HG03103 (cell line): ENCODE data around the gene OR5I1.
"Not testable (repeated sequence)": the region's sequence is repeated elsewhere in the genome, so short reads cannot be mapped to it uniquely, and the experiment has no call there.

Experiments
- ATAC-seq: cut with Tn5 transposase; IDR thresholded peaks from one replicate; pipeline ENCODE4 v1.9.1; 2021; ENCODE audit warnings: low read depth; ENCODE audit not compliant: unreplicated experiment

OR5I1 gene

DNA sequence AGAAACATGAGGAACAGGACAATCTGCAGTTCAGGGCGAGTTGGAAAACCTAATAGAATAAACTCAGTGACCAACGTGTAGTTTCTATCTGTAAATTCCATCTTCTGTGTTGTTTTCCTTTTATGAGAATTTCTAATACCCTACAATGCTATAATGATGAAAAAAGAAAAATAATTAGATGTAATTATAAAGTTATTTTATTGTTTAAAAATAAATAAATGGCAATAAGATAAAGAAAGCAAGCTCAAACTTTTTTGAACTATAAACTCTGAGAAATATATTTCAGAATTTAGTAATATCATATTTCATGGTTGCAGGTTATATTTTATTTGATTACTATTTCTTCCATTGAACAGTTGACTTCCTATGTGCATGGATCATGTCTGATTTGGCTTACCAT lies at the start of gene OR5I1:
Gene OR5I1, minus strand, starts transcription at position 101 of the 400 bp plus-strand sequence. Its CDS starts 0 bp downstream, at position 101.
- ATAC-seq = no peak

DNA sequence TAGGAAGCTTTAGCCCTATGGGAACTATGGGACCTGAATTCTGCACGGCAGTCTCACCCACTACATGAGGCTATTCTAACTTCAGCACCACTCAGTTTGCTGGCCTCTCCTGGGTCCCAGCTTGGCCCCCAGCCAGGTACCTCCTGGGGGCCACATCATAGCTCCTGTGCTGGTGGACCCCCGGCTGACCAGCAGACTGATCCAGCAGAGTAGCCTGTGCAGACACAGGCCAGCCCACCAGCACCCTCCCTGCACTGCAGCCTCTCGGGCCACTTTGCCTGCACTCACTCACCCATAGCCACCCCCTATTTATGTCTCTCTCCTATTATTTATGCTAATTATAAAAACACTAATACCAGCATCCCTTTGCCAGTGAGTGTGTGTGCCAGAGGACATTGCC lies 34.7 kb upstream of the OR5I1 start:
- no peak for ATAC-seq

DNA sequence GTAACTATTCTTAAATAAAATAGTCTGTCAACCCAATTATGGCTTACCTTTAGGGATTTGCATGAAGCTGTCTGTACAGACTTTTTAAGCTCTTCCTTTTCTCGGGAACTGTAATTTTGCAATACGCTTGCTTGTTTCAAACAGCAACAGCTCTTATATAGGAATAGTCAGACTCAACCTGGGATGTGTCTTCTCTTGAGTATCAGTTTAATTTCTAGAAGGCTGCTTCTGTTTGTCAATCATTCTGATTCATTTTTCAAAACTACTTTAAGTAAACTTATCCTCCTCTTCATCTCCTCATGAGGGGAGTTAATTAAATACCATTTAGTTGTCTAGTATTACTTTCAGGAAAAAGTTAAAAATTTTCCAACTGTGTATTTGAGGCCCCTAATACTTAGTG lies 33.6 kb upstream of the OR5I1 start, which contains the start of gene OR10AG1:
Gene OR10AG1, minus strand, starts transcription at position 101 of the 400 bp plus-strand sequence. Its CDS starts 38 bp downstream, at position 63.
- no peak for ATAC-seq

DNA sequence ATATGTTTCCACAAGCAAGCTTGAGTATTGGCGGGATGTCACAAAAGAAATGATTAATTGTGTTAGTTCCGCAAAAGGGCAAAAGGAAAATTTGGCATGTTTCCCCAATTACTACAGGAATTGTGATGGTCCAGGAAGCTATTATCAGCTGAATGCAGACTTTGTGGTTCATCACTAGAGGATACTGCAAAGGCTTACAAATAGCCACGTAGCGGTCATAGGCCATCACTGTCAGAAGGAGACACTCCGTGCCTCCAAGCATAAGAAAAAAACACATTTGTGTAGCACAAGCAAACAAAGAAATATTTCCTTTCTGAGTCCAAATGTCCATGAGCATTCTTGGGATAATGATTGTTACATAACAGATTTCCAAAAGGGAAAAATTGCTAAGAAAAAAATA lies 31.7 kb upstream of the OR5I1 start:
- no peak for ATAC-seq

DNA sequence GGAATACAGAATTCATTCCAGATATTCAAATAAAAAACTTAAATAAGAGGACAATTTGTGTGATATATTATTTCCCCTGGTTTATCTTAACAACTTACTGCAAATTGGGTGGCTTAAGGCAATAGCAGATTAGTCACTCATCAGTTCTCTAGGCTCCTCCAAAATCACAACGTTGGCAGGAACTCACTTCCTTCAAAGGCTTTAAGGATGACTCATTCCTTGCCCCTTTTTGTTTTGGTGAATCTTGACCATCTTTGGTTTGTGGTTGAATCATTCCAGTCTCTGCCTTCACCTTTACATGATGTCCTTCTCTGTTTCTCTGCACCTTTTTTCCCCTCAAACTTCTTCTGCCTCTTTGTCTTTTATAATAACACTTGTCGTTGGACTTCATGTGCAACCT lies 30.2 kb upstream of the OR5I1 start:
- no peak for ATAC-seq

DNA sequence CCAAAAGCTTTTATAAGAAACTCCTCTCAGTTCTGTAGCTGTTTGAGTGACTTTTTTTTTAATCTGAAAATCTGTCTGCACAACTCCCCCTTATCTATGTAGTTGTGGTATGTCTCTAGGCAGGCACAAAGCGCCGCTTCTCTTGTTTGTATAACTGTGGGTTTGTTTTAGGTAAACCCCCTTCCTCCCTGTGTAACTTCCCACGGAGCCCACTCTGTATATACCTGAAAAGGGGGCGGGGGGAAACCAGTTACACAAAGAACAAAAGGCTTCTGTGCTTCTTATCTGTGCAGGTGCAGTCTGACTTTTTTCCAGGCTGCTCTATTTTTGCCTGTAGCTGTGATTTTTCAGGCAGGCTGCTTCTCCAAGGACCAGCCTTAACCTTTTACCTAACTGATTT lies 20.3 kb upstream of the OR5I1 start:
- no peak for ATAC-seq

DNA sequence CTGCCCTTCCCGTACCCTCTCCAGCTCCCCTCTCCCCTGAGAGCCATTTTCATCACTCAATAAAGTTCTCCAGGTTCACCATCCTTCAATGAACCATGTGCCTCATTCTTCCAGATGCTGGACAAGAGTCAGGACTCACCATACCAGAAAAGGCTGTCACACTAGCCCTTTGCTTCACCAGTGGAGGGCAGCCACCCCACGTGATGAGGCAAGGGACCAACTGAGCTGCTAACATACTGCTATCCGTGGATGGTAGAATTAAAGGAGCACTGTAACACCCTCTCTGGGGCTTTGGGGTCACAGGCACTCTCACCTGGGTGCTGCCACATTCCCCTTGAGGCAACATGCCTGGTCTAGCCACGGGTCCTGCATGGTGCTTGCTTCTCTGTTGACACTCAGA lies 13.1 kb upstream of the OR5I1 start:
- ATAC-seq = no peak

DNA sequence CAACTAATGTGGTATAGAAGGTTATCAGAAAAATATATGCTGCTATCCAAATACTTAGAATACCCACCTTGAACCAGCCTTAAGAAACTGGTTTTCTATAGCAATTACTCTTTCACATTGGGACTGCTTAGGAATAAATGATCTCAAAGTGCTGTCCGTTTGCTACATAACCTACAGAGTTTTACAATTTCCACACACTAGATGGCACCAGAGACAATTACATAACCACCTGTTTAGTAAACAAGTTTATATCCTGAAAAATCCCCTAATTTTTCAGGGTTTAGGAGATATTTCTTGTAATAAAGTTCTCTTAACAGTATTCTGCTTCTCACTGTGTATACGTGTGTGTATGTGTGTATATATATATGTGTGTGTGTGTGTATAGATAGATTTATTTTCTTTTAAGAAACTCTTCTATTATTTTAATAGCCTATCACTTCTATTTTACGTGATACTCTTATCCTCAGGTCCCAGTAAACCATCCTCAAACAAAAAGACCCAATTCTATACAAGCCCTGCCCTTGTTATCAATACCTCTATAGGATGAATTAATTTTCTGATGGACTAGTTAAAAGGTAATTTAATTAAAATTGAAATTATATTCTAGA lies 6.7 kb upstream of the OR5I1 start:
- ATAC-seq = no peak

DNA sequence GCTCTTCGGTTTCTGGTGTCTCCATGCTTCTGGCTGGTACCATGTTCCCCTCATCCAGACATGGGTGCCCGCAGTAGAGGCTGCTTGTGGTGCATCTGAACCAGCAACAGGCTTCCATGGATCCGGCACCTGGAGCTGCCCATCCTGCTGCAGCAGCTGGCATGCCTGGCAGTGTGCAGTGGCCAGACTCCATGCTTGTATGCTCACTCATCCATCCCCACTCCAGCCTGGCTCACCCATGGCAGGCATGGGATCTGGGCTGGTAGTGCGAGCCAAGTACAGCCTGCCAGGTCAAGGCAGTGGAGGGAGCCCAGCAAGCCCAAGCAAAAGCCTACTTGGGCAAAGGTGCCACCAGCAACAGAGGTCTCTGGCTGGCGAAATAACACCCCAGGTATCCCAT lies 15.7 kb downstream of the OR5I1 start:
- no peak for ATAC-seq

DNA sequence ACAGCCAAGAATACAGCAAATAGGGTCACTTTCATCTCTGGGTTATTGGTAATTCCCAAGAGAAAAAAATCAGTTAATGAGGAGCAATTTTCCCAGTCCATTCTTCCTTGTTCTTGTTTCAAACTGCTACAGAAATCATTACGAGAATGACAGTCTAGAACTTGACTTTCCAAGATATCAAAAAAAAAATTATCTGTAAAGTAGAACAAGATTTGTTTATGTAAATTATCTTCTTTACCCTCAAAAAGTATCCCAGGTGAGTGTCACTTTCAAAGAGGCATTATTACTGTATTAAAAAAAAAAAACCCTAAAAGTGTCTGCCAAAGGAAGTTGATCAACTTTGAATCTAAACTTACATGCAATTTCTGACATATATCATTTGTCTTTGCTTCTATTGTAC lies 21.7 kb downstream of the OR5I1 start, which contains the start of gene OR5W2:
Gene OR5W2, minus strand, starts transcription at position 101 of the 400 bp plus-strand sequence. Its CDS starts 0 bp downstream, at position 101.
- ATAC-seq = no peak

DNA sequence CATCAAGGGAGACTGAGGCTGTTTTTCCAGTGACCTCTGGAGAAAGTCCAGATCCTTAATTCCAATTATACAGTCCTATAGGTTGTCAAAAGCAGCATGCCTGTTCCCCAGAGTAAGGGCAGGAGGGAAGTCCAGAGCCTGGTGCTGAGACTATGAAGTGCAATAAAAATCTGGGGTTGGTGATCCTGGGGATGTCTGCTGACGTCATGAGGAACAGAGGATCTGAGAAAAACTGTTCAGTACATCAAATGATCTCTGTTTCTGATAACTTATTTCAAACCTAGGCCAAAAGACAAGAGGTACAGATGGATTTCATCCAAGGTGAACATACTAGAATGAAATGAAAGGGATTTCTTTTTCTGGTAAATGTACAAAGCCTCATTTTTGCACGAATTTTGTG lies 33.9 kb downstream of the OR5I1 start:
- no peak for ATAC-seq

DNA sequence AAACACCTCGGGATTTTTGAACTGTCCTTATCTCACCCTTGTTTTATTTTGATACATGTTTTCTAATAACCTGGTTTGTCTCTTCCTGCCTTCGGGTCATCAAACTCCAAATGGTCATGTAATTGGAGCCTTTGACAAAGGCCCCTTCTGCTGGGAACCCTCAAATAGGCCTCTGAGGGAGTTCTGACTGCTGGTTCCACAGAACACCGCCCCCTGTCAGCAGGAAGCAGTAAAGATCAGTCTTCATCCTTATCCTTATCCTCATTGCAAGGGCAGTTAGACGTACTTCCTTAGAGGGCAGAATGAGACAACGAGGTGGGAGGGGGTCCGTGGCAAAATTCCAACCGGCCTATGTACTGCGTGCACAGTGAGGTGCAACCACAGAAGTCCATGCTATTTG lies 41.0 kb downstream of the OR5I1 start:
- ATAC-seq = no peak

DNA sequence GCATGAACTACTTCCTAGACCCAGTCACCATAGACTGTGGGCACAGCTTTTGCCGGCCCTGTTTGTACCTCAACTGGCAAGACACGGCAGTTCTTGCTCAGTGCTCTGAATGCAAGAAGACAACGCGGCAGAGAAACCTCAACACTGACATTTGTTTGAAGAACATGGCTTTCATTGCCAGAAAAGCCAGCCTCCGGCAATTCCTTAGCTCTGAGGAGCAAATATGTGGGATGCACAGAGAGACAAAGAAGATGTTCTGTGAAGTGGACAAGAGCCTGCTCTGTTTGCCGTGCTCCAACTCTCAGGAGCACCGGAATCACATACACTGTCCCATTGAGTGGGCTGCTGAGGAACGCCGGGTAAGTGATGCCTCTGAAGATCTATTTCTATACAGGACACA lies 50.7 kb downstream of the OR5I1 start:
- ATAC-seq = not testable (repeated sequence)
